ENCODE data around the gene DGKG.

DNA sequence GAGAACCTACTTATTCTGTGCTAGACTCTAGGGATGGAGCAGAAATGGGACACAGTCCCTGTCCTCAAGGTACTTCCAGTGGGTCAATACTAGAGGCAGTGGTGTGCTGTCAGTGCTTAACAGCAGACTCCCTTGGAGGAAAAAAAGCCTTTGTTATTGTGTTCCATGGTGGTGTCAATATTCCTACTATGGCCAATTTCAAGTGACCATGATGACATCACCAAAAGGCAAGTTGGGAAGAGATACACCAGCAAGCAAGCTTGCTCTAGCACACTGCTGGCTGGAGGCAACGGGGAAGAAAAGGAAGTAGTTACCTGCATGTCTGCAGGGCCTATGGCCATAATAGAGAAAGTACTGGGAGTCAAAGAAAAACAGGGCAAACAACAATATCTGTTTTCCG lies 163.6 kb downstream of the DGKG start:
- TF ChIP-seq PHF20 (IDR thresholded peaks at IDR 0.05; ENCODE audit: partially characterized antibody): no peak
- no peak for TF ChIP-seq ZNF316 (IDR thresholded peaks at IDR 0.05)
- no peak for TF ChIP-seq ZNF324 (CRISPR knock-in tag; IDR thresholded peaks at IDR 0.05)
- TF ChIP-seq MAFK (IDR thresholded peaks at IDR 0.05; ENCODE audit: low read length): no peak
- TF ChIP-seq, protein P1, sequence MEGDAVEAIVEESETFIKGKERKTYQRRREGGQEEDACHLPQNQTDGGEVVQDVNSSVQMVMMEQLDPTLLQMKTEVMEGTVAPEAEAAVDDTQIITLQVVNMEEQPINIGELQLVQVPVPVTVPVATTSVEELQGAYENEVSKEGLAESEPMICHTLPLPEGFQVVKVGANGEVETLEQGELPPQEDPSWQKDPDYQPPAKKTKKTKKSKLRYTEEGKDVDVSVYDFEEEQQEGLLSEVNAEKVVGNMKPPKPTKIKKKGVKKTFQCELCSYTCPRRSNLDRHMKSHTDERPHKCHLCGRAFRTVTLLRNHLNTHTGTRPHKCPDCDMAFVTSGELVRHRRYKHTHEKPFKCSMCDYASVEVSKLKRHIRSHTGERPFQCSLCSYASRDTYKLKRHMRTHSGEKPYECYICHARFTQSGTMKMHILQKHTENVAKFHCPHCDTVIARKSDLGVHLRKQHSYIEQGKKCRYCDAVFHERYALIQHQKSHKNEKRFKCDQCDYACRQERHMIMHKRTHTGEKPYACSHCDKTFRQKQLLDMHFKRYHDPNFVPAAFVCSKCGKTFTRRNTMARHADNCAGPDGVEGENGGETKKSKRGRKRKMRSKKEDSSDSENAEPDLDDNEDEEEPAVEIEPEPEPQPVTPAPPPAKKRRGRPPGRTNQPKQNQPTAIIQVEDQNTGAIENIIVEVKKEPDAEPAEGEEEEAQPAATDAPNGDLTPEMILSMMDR (IDR thresholded peaks at IDR 0.05 in 2 of 3, conservative IDR thresholded peaks at IDR 0.05 in 1 of 3; ENCODE audit: insufficient read depth in 2 of 3, low read depth in 1 of 3, low read length in 3 of 3): no peak
- no peak for TF ChIP-seq SMAD4 (CRISPR knock-in tag; conservative IDR thresholded peaks at IDR 0.05)
- TF ChIP-seq EZH2 (IDR thresholded peaks at IDR 0.05; ENCODE audit: borderline replicate concordance, low read depth, low read length): no peak
- no peak for TF ChIP-seq CREM (IDR thresholded peaks at IDR 0.05; ENCODE audit: low read depth)
- no peak for TF ChIP-seq BCOR (IDR thresholded peaks at IDR 0.05)
